GM21737 (cell line): Measurements from ENCODE around the gene LTBP1.

ENCODE experiments used
- ATAC-seq: cut with Tn5 transposase; IDR thresholded peaks from one replicate; pipeline ENCODE4 v1.9.1; 2021; ENCODE audit warnings: mild to moderate bottlenecking, moderate library complexity; ENCODE audit not compliant: unreplicated experiment

Gene LTBP1

DNA sequence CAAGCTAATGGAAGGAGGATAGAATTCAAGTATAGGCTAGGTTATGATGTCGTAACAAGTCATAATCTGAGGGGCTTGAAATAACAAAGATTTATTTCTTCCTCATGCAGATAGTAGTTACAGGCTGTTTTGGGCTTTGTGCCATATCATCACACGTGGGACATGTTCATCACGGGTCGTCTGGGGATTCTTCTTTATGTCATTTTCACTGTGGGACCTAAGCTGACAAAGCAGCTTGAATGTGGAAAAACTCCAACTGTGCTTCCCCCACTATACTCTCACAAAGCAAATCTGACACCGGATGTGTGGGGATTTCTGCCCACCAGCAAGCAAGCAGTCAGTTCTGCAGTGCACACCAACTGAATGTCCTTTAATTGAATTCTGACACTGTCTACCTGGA is 124.8 kb downstream of the LTBP1 start:
- no peak for ATAC-seq

DNA sequence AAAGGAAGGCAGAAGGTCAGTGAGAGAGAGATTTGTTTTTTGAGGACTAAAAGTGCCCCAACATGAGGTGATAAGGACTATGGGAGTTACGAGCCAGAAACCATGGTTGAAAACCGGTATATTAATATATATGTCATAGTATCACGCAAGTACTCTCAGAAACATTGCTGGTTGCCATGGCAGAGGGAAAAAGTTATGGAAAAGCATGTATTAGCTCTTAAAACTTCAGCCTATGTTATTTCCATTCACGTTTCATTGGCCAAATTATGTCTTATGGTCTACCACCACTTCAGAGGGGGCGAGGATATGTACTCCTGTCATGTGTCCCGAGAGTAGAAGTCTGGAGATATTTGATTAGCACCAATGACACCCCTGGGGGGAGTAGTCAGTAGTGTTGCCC is 125.9 kb downstream of the LTBP1 start:
- ATAC-seq: no peak

DNA sequence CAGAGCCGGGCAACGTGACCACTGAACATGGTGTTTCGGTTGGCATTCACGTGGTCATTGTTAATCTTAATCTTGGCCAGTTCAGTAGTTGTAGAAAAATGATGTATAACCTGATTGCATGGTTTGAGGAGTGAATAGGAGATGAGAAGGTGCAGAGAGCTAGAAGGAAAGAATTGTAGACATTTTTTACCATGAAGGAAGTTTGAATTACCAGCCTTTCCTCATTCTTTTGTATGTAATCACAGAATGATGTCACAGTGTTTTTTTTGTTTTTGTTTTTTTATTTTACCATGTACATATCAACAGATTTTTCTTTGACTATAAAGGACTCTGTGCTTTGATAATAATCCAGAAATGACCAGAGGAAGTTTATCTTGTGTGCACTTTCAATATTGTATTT is 126.3 kb downstream of the LTBP1 start:
- ATAC-seq: no peak

DNA sequence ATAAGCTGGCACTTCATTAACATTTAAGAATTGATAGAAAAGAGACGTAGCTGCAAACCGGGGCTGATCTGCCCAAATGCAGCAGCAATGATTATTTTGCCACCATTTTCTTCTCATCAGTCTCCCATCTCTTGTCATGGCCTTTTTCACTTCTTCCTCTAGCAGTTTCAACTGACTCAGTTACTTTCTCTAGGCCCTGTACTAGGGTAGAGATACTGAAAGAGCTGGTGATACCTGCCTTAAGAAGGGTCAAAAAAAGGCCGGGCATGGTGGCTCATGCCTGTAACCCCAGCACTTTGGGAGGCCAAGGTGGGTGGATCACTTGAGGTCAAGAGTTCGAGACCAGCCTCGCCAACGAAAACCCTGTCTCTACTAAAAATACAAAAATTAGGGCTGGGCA is 127.4 kb downstream of the LTBP1 start:
- no peak for ATAC-seq

DNA sequence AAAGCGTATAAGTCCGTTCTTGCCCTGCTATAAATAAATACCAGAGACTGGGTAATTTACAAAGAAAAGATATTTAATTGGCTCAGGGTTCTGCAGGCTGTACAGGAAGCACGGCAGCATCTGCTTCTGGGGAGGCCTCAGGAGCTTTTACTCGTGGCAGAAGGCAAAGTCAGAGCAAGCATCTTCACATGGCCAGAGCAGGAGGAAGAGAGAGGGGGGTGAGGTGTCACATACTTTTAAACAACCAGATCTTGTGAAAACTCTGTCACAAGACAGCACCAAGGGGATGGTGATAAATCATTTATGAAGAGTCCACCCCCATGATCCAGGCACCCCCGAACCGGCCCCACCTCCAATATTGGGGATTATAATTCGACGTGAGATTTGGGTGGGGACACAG is 130.6 kb downstream of the LTBP1 start:
- no peak for ATAC-seq

DNA sequence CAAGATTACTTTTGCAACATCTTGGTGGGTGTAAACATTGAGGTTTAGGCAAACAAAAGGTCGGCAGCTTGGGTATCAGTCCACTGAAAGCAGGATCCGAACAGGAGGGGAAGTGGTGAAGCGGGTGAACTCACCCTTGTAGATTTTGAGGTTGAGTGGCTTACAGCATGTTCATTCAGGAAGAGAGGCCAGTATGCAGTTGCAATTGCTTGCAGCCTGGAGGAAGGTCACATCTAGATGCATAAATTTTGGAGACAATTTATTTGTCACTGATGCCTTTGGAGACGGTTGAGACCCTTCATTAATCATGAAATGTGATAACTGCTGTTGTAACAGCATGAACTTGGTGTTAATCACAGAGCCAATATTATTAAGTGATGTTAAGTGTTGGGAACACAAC is 131.1 kb downstream of the LTBP1 start:
- no peak for ATAC-seq

DNA sequence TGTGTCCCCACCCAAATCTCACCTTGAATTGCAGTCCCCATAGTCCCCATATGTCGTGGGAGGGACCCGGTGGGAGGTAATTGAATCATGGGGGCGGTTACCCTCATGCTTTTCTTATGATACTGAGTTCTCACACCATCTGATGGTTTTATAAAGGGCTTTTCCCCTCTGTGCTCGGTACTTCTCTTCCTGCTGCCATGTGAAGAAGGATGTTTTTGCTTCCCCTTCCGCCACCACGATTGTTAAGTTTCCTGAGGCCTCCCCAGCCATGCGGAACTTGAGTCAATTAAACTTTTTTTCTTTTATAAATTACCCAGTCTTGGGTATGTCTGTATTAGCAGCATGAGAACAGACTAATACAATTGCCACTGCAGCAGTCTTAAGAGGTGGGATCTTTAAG is 134.9 kb downstream of the LTBP1 start:
- no peak for ATAC-seq

DNA sequence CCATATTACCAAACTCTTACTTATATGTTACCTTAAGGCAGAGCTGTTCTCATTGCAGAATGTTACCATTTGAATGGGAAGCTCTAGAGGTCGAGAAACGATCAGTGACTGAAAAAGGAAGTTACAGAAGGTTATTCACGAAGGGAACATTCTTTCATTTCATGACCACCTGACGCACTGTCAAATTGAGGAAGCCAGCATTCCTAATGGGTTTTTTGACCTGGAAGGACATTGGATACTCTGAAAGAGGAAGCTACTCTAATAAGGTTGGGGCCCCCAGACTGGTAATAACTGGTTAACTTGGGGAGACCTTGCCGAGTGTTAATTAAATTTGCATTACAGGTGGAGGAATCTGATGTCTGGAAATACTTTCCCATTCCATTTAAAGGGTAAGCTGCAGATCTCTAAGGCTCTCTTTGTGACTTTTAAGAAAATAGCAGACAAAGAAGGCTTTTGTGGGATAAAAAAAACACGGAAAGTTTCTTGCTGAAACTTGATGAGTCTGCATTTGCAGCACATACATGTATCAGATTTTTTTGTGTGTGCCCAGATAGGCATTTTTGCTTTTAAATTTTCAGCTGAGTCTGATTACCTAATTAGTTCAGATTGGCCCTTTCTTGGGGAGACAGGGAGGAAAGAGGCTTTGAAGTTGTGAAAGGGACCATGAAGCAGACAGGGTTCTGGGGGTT is 137.1 kb downstream of the LTBP1 start:
- ATAC-seq: no peak

DNA sequence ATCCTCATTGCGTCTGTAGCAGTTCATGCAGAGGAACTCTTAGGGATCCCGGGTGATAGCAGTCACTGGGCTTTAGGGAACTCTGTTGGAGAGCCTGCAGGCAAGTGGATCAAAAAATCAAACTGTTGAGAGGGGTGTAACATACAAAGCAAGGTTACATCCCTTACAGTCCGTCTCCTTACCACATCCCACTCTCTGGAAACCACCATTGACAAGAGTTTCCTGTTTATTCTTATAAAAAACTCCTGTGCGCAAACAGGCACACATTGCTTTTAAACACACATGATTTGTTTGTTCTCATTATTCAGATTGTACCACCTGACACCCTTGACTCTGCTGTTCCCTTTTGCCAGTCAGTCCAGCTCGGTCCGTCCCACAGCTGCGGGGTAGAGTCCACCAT is 137.7 kb downstream of the LTBP1 start:
- no peak for ATAC-seq

DNA sequence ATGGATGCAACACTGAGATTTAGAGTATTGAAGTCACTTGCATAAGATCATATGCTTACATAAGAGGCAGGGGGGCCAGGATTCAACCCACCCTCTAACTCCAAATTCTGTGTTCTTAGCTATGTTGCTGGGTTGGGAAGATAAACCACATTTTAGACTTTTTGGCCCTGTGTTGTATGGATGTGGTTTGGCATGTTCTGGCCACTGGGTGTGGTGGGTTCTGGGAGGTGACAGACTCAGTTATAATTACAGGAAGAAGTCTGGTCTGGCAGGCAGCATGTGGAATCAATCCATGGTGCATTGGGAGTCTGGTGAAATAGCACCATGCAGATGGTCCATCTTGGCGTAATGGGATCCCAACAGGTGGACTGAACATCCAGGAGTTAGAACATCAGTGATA is 138.9 kb downstream of the LTBP1 start:
- ATAC-seq: no peak

DNA sequence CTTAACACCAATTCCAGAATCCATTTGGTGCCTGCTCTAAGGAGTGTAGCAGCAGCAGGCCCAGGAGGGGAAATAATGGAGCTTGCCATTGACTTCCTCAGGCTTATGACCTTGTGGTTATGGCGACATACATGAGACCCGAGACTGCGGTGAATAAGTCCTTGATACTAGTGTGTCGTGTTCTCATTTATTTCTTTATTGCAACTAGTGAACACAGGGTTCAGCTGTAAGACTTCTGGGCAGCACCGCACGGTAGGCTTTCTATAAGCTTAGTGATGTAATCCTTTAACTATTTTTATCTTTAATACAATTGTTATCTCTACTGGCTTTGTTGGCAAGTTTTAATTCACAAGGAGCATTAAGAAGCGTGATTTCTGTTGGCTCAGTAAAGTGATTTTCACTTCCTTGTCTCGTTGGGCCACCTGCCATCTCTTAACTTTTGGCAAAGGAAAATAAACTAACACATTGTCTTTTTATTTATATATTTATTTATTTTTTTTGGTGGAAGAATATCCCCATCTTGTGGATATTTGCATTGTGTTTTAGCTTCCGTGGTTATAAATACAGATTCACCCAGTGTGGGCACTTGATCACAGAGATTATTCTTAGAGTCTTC is 139.8 kb downstream of the LTBP1 start:
- no peak for ATAC-seq

DNA sequence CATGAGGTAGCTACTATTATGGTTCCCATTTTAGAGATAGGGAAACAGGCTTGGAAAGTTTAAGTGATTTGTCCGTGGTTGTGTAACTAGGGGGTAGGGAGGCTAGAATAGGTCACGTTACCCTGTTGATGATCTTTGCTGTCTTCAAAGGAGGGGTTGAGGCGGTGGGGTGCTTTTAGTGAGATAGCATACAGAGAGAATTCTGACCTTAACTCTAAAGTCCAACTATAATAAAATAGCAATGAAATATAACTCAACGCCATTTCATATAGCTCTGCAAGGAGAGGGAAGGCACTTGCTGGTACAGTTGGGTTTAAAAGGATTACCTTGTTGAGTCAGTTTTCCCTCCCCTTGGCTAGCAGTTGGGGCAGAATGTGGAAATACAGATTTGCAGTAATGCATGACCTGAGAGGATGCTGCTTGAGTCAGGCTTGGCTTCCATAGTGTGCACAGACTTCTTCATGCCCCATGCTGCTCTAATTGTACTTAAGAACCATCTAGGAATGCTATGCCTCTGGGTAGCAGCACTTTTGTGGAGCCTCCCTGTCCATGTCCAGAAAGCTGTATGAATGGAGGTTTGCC is 143.9 kb downstream of the LTBP1 start:
- ATAC-seq: no peak

DNA sequence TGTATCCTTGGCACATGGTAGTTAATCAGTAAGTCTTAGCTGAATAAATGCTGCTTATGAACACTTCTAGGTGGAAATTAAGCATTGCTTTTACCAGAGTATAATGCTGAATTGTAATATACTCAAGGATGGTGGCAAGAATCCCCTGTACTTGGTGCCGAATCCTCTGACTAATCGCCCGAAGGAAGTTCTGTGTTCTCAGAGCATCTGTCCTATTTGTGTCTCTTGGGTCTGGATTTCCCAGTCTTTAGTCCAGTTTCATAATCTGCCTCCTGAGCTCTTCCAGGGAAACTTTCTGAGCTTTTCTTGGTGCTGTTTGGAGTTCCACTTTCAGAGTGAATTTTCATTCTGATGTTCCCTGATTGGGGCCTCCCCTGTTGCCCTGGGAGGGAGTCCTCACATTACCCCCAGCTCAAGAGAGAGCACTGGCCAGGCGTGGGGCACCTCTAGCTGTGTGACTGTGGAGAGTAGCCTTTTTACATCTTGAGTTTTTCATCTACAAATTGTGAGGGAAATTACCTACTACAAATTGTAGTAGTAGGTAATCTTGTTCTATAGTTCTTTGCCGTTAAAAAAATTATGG is 144.9 kb downstream of the LTBP1 start:
- ATAC-seq: no peak

DNA sequence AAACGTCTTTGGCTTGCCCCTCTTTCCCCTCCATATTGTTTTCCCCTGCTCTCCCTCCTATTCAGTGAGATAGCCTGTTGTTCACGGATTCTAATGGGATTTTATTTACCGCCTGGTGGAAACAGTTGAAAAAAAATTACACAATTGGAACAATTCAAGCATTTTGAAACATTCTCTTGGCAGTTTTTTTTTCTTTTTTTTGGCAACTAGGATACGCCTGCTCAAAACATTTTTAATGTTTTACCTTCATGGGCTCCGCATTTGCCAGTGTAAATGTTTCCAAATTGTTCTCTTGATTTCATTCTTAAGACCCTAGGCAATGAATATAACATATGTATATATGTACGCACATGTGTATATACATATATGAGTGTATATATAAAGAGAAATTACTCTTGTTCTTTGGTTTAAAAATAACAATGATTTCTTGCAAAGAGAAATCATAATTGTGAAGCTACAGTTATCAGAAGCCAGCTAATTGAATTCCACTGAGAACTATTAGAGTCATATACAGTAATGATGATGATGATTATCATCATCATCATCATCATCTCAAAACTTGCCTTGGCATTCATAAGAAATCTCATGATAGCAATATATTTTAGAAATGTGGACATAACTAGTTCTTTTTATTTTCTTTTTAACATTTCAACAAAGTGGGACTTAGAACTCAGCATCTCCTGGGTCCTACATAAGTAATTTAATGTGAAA is 146.7 kb downstream of the LTBP1 start:
- ATAC-seq: no peak

DNA sequence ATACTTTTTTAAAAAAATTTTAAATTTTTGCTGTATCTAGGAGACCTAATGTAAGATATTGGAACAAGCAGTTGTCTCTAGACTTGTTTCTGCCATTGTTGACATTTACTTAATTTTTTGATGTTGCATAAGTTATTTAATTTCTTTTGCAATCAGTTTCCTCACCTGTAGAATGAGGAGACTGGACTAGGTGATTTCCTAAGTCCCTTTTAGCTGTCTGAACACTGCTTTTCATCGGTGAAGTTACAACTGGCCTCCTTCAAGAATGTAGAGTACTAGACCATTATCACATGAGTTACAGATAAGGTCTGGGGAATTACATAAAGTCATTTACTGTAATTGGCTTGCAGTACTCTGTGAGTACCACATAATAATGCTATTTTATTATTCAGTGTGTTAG is 147.6 kb downstream of the LTBP1 start:
- ATAC-seq: no peak

DNA sequence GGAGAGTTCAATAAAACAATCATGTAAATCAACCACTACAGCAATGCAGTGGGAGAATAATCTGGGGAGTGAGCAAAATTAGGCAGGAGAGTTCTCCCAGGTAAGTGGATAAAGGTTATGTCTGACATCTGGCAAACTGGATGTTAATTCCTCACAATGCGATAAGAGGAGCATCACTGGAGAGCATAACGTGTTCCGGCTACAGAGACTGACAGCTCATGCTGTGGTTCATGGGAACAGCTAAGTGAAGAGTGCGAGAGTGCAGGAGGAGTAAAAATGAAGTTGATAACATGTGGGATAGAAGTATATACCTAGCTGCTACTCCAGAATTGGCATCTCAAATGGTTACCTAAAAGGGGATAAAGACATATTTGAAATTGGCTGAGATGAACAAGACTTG is 153.2 kb downstream of the LTBP1 start:
- no peak for ATAC-seq

DNA sequence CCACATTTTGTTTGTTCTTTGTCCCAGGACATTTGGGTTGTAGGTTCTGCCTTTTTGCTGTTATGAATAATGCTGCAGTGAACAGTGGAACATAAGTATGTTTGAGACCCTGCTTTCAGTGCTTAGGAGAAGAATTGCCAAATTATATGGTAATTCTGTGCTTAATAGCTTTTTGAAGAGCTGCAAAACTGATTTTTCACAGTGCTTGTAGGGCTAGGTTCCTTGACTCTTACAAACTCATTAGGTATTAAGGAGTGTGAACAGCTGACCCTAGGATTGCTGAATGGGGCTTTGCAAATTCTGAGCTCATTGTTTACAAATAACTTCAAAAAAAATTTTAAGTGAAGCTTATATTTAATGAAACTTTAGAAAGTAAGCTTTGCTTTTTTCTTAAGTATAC is 154.2 kb downstream of the LTBP1 start:
- no peak for ATAC-seq

DNA sequence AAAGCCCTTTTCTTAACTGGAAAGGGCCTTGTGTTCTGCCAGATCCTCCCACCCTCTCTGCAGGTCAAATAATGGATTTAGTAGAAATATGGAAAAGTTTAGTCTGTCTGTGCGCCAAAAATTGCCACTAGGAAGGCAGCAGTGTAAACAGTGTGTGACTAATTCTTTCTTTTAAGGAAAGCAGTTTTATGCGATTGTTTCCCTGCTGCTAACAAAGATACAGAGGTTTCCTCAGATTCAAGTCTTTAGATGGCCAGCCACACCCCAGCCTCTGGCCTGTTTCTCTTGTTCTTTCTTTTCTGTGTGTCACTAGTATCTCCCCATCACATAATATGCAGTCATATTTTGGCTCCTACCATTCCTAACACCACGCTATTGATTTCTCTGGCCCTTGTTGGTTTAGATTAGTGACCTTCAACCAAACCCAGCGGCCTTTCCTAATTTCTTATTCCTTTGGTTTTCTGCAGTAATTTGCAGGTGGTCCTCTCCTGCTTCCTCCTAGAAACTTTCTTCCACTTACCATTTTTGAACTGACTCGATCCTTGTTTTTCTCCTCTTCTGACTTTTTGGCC is 157.4 kb downstream of the LTBP1 start:
- no peak for ATAC-seq

DNA sequence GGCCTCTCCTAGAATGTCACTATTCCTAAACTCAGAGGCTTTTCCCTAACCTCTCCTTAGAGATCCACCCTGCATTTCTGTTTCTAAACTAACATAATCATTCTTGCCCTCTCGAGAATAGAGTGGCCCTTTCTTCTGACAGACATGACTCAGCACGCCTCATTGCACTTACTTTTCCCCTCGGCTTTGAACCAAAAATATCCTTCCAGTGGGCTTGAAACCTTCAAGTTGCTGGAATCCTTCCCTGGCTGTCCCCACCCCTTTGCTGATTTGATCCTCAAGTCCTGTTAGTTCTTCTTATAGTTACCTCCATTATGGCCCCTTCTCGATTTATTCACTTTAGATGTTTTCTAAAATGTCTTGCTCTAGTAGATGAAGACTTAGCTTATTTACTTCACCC is 158.0 kb downstream of the LTBP1 start:
- ATAC-seq: no peak

DNA sequence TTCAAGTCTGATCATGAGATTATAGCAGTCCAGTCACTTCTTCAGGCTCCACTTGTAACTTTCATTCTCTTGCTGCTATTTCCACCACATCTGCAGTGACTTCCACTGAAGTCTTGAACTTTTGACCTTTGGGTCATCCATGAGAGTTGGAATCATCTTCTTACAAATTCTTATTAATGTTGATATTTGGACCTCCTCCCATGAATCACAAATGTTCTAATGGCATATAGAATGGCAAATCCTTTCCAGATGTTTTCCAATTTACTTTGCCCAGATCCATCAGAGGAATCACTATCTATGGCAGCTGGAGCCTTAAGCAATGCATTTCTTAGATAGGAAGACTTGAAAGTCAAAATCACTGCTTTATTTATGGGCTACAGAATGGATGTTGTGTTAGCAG is 159.4 kb downstream of the LTBP1 start:
- ATAC-seq: no peak

DNA sequence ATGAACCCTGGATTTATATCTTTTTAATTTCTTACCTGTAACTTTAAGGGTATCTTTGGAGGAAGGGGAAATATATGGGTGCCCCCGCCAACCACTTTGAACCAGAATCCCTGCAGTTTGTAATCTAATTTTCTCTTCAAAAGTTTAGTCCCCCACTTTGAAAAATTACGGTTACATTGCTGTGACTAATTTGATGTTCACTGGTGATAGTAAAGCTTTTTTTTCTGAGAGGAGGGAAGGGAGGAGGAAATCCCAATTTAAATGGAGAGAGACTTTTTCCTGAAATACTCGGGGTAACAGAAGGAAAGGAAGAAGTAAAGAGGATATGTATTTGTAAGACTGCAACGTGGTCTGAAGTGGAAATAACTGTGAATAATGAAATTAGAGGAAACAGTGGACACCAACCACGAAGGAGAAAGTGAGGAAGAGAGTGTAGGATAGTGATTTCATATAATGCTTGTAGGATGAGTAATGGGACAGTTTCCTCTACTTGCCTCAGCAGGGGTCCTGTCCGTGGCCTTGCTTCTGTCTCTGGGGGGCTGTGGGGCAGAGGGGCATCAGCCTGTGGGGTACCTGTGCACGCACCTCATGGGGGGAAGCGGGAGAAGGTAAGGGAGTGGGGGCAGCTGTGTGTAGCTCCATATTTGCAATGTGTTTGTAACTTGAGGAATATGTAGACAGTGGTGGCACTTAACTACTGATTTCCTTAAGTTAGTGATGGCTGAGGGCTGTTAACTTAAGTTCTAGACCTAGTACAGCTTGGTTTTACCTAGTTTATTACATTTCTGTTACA is 161.1 kb downstream of the LTBP1 start:
- ATAC-seq: no peak
